HPDE6-E6E7 (cell line): ENCODE results near the gene SCN4A.
A peak's percentile ranks its signal among the peaks of the same experiment; 100 is the strongest.

Source experiments
- DNase-seq: peaks from one replicate; pipeline ENCODE4 v3.0.0; 2011; ENCODE audit warnings: missing footprints; ENCODE audit errors: extremely low spot score

Gene SCN4A

DNA sequence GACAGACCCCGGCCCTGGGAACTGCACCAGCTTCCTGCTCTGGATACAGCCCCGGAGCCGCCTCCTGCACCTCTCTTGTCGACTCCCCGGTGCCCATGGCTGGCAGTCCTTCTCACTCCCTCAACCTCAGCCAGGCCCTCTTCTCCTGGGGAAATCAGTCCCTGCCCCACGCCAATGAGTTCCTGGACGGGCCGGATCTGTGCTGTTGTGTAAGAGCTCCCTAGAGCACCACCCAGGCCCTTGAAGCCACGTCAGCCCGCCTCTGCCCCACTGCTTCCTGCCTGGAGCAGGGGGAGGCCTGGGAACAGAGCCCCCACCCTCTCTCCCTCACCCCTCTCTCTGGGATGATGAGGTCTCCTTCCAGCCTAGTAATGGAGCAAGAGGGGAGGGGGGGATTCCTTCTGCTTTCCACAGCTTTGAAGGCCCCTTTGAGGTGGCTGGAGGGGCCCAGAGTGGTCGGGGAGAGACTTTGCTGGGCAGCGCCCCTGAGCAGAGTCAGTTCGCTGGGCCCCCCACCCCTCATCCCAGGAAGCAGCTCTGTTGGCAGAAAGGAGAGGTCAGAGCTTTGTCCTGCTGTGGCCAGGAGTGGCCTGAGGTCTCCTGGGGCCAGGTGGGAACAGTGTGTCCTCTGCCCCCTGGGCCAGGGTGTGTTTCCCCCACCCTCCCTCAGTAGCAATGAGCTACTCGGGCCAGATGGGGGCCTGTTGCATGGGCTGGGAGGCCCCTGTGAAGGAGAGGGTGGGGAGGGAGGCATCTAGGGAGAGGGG is 29.2 kb upstream of the SCN4A start:
- DNase-seq, result no peak

DNA sequence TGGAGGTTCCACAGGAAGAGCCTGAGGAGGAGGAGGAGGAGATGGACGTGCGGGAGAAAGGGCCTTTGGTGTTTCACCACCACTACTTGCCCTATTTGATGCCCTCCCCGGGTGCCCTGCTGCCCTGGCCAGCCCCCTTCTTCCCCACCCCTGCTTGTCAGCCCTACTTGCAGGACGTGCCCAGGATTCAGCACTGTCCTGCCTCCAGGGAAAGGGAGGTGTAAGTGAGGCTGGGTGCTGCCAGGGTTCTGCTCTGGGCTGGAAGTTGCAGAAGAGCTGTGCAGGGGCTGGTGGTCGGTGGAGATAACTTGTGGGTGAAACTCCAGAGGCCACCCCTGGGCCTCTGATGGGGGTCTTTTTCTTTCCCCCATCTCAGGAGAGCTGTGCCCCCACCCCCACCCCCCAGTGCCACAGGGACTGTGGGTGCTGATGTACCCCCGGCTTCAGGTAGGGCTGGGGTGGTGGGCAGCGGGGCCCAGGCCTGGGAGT is 28.4 kb upstream of the SCN4A start:
- DNase-seq, result no peak

DNA sequence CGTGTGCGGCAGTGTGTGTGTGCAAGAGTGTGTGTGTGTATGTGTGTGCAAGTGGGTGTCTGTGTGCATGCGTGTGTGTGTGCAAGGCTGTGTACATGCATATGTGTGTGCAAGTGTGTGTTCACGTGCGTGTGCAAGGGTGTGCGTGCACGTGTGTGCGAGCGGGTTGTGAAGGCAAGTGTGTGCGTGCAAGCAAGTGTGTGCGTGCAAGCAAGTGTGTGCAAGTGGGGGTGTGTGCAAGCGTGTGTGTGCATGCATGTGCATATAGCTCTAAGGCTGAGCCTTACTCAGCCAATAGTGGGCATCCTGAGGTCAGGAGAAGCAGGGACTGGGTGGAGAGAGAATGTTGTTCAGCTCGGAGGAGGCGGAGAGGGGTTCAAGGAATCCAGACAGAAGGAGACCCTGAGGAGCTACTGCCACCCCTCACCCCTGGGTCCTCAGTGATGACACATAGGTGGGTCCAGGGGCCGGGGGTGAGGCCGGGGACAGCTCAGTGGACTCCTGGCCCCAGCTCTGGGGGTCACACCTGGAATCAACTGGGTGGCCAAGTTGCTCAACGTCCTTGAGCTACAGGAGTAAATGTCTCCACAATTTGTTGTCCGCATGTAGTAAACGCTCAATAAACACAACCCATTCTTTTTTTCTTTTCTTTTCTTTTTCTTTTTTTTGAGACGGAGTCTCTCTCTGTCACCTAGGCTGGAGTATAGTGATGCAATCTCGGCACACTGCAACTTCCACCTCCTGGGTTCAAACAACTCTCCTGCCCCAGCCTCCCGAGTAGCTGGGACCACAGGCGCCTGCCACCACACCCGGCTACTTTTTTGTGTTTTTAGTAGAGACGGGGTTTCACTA is 27.2 kb upstream of the SCN4A start:
- no peak for DNase-seq

DNA sequence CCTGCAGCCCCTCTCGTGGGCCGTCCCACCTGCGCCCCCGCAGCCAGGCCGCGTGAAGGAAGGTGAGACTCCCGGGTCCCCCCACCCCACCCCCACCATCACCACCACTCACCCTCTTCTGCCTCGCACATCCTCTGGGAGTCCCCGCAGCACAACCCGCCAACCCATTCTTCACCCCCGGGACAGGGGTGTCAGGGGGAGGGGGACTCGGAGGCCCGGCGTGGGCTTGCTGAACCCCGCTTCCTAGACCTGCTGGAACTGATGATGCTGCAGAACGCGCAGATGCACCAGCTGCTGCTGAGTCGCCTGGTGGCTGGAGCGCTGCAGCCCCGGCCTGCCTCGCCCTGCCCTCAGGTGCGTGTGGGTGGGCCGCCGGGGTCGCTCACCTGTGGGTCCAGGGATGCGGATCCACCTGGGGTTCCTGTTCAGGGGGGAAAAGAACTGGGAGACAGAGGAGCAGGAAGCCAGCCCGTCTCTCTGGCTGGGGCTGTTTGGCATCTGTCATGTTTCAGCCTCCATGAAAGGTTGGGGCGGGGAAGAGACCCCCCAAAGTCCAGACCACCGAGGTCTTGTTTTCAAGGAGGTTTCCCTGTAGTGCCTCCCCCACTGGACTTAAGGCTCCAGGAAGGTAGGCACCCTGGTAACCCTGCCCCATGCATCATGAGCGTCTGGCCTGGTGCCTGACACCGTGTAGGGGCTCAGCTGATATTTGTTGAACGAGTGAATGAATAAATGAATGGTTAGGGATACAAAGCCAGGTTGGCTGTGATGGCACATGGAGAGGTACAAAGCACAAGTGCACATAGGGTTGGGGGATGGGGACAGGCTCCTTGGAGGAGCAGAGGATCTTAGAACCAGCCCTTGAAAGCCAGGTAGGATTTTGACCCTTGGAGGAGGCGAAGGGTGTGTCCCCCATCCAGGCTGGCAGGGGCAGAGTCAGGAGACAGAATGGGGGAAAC is 26.3 kb upstream of the SCN4A start:
- DNase-seq, result no peak

DNA sequence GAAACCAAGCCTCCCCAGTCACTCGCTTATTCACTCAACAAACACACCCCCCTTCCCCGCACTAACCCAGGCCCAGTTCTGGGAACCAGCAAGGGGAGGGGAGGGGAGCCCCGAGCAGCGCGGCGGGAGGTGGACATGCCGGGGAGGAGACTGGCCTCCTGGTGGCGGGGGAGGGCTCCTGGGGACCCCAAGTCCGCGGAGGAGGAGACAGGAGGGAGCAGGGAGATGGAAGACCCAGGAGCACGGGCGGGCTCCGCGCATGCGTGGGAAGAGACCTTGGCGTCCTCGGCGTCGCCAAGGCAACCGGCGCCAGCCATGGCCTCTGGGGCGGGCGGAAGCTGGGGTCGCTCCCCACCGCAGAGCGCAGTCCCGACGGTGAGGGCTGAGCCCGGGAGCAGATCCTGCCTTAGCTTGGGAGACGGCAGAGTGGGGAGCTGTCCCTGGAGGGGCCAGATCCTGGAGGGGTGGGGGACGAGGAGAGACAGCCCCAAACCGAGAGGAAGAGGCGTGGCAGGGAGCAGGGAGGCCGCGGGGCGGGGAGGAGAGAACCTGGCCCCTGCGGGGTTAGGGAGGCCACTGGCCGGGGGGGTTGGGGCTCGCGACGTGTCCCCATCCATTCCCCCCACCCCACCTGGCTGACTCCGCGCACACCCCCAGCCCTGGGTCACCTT is 25.5 kb upstream of the SCN4A start, which contains the start of gene PRR29:
Gene PRR29 (plus strand): TSS at position 302 of the 671 bp plus-strand sequence. CDS start 14 bp downstream, at position 316.
- peak; percentile 88 for DNase-seq

DNA sequence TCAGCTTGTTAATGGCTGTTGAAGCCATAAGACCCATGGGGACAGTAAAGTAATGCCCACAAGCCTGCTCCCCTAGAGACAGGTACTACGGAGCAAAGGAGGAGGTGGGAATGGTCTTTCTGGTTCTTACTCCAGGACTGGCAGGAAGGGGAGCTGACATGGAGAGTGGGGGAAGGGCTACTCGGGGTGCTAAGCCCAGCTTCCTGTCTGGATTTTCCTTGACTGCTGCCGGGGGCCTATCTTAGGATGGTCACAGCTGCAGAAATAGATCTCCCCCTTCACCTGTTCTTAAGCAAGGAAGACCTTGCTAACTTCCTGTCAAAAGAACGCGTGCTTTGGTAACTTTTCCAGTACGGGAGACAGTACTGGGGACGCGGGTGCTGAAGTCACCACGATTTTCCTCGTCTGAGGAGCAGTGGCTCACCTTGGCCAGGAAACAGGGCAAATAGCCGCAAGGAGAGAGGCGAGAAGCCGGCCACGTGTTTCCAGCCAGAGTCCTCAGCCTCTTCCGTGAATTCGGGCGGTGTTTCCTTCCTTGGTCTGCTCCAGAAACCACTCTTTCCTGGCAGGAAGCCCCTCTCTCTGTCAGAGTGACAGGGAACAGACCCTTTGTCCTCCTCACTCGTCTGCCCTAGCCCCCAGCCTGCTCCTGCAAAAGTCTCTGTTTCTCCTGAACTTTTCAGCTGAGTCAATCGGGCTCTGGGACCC is 24.8 kb upstream of the SCN4A start:
- no peak for DNase-seq

DNA sequence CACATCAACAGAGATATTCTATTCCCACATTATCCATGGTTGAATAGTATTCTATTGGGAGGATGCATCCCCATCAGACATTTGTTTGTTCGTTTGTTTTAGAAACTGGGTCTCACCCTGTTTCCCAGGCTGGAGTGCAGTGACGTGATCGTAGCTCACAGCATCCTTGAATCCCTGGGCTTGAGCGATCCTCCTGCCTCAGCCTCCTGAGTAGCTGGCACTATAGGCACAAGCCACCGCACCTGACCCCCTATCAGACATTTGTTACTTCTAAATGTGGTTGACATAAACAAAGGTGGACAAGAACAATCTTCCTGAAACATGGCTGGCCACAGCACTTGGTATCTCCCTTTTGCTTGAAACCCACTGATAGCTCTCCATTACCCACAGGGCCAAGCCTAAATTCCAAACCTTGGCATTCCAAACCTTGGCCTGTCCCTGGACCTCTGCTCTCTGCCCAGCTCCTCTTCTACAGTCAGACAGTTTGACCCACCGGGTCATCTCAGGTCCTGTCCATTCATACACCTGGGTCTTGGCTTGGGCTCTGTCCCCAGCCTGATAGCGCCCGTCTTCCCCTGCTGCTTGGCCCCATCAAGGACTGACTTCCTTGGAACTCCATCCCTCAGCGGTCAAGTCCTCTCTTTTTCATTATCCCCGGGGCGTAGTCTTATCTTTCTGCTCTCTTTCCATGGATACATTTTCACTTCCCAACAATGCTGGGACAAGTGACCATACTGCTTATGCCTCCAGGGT is 23.9 kb upstream of the SCN4A start:
- DNase-seq, result no peak

DNA sequence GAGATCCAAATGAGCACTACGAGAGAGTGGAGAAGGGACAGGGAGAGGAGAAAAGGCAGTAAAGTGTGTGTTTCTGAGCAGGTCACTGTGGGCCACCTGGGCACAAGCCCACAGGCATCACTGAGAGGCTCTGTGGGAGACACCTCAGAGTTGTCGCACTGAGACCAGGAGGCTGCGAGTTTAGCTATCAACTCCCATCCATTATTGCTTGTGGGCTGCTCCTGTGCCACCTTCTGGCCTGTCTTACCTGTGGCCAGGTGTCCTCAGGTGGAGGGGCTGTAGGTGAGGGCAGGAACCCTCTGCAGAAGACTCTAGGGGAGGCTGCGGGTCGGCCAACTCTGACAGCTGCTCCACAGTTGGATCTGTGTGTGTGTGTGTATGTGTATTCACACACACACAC is 22.9 kb upstream of the SCN4A start:
- no peak for DNase-seq

DNA sequence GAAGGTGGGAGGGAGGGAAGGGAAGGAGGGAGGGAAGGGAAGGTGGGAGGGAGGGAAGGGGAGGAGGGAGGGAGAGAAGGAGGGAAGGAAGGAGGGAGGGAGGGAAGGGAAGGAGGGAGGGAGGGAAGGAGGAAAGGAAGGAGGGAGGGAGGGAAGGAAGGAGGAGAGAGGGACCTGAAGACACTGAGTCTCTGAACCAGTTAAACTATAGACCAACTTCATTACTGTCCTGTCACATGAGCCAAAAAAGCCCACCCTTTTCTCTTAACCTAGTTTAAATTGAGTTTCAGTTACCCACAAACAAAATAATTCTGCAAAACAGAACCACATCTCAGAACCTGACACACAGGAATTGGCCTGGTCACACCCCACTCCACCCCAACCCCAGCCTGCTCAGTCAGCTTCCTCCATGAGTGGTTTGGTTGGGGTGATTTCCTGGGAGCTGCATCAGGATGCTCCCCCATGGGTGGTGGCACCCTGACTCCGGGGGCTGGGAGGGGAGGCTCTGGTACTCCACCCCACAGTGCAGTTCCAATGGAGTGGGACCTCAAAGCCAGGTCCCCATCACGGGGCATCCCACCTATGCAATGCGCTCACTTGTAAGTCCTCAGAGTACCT is 20.8 kb upstream of the SCN4A start:
- no peak for DNase-seq

DNA sequence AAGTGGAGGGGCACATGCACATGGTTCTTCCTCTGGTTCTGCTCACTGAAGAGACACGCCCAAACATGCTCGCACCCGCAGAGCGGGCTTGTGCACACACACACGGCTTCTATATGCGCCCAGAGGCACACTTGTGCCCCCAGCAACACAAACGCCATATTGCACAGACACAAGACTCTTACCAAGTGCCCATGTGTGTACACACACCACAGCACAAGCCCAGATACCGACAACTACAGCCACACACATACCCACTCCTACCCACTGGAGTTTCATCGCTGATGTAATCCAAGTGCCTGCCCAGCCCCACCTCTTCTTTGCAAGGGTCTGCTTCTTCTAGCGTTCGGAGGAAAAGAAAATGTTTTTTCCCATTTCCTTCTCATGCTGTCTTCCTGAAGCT is 18.9 kb upstream of the SCN4A start:
- no peak for DNase-seq

DNA sequence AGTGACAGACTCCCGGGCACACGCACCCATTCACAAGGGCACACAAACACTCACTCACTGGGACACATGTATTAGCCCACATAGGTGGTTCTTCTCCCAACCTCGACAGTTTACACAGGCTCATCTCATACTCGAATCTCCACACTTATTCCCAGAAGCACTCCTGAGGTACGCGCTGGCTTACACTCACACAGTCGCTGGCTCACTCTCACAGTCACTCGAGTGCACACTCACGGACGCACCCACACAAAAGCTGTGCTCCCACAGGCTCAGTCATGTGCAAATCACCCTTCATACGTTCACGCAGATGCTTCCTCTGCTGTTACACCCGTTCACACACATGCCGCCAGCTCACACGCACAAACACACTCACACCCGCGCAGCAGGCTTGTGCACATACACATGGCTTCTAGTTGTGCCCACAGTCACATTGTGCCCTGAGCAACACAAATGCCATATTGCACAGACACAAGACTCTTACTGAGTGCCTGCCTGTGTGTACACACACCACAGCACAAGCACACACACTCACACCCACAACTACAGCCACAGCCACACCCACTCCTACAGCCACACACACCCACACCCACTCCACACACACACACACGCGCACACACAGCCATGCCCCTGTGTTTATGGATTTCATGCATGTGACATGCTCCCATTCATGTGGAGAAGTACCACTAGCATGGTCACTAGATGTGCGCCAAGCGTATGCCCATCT is 17.1 kb upstream of the SCN4A start:
- no peak for DNase-seq

DNA sequence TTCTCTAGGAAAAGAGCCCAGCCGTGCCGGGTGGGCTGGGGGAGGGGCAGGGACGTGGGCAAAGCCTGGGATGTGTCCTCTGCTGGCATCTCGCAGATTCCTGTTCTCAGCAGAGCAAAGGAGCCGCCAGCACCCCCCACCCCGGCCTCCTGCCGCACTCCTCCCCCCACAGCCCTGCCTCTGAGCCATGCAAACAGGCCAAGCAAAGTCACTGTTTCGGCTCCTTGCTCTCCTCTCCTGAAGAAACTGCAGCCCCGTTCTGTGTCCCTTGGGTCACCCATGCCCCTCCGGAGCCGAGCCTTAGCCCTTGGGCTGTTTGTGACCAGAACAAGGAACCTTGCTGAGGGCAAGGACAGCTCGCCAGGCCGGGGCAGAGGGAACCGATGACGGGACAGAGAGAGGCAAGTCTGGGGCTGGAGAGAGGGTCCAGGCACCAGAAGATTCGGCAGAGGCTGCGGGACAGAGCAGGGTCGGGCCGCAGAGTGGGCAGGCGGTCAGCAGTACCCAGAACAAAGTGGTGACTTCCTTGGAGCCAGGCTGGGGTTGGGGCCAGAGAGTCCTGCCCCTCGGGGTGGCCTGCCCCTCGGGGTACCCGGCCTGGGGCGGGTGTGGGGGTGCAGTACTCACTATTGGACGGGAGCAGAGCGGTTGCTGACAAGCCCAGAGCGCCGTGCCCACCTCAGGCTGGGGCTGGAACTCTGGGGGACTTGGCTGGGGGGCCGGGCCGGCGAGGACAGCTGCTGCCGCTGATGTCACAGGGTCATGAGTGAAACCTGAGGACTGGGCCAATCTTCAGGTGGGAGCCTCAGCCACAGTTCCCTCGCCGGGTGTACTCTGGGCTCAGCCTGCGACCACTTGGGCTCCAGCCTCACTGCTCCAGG is 16.3 kb upstream of the SCN4A start:
- DNase-seq, result no peak

DNA sequence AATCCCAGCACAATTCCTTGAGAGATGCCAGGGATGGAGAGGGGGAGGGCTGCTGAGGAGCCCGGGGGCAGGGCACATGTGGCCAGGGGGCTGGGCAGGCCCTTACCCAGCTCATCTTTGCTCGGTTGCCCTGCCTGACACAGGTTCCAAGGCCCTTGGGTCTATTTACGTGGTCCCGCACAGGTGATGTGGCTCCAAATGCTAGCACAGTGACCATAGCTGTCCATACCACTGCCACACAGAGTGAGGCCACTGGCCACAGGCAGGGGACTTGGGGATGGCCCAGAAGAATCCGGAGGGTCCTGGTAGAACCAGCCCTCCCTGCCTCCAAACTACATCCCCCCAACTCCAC is 15.4 kb upstream of the SCN4A start:
- no peak for DNase-seq

DNA sequence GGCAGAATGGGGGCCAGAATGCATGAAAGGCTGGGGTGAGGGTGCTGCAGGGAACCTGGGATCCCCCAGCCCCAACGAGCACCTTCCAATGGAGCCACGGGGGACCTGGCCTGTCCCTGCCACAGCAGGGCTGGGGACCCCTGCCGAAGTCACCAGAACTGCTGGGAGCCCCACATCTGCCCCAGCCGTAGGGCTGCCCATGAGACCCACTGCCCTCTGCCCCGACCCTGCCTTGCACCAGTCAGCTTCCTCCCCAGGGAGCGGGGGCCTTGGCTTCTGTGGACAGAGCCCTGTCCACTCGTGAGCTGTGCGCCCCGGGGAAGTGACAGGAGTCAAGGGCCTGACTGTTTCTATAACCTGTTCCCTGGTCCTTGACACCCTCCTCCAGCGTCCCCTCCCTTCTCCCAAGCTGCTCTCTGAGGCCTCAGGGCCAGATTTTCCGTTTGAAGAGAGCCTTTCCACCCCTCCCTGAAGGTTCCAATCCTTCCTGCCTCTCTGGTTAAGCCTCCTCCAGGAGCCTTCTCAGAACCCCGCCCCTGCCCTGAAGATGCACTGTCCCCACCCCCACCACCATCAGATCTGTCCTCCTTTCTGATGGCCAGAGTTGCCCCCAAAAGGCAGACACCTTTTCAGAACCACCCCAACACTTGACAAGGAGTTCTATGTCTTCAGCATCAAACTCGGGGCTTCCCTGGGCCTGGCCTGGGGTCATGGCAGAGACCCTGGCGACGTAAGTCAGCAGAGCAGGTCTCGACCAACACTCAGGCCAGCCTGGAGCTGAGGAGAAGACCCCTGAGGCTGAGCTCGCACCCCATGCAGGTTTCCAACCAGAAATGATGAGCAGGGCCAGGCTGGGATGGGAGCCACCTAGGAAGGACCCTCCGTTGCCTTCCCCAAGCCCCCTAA is 14.8 kb upstream of the SCN4A start:
- no peak for DNase-seq

DNA sequence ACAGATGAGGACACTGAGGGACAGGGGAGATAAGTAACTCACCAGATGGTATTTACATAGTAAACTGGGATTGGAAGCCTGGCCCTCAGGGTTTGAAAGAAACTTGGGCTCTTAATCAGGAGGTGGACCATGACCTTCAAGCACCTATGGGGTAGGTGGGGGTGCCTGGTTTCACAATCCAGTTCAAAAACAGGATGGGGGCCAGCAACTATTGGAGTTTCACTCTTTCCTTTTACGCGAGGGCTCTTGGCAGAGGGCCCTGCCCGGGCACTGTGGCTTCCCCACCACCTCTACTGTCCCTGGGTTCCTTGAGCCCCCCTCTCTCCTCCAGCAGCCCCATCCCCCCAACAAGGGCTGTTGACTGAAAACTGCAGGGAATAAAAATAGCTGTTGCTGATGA is 14.1 kb upstream of the SCN4A start:
- DNase-seq, result no peak

DNA sequence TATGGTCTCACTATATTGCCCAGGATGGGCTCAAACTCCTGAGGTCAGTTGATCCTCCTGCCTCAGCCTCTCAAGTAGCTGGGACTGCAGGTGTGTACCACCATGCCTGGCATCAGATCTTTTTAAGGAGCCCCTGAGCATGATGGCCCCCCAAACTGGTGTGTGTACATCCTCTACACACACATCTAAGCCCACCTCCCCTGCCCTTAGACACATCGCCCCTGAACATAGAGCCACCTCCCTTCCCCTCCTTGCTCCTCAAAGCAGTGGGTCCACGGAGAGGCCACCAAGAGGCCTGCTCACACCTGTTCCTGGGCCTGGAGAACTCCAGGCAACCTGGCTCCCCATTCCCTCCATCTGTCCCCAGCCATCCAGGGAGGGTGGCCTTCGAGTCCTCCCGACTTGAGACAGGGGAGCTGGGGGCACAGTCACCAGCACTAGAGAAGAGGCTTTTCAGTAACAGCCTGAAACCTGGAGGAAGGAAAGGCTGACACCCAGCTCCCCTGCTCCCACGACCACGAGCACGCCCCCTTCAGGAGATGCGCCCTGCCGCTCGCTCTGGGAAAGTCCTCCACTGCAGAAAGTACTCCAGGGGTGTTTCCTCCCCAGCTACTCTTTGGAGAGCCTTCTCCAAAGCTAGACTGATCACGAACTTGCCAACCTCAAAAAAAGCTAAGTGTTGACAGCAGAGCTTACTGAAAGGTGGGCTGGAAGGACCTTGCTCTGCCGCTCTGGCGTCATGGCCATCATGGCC is 12.8 kb upstream of the SCN4A start:
- no peak for DNase-seq
